HG03025 (cell line): ENCODE measurements around the gene ZNF865.
A peak's percentile ranks its signal among the peaks of the same experiment; 100 is the strongest.
"Not testable (repeated sequence)": the region's sequence is repeated elsewhere in the genome, so short reads cannot be mapped to it uniquely, and the experiment has no call there.

ENCODE experiments used
- ATAC-seq: cut with Tn5 transposase; IDR thresholded peaks from one replicate; pipeline ENCODE4 v1.9.1; 2021; ENCODE audit warnings: mild to moderate bottlenecking, moderate library complexity; ENCODE audit not compliant: unreplicated experiment, low FRiP score

Gene ZNF865

DNA sequence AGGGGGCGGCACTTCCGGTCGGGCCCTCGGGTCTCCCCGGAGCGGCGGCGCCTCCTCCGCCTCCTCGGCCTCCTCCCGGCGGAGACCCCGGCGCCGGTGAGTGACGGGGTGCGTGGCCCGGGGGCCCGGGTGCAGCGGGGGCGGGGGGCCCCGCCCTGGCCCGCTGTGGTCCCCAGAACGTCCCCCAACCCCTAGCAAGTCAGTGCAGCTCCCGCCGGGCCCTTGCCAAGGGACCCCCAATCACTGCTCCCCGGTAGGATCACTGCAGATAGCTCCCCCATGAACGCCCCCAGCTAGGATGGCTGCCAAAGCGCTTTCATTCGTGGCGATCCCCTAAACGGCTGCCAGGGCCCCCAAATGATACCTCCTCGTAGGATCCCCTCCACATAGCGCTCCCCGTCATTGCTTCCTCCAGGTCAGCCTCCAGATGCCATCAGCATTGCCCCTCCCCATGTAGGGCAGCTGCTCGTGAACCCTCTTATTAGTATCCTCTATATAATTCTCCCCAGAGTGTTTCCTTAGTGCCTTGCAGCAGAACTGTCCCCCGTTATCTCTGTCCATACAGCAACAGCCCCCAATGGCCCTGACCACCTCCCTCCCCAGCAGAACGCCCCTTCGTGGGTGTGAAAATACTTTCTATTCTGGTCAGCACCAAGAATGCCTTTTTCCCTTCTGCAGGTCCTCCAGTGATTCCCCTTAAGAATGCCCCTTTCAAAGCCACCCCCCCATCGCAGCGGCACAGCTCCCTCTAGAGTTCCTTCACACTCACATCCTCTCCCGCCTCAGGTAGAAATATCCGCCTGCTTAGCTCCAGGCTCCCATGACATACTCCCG lies at the start of gene ZNF865:
Gene ZNF865 (plus strand): TSS at position 11 of the 834 bp plus-strand sequence. CDS start 7,972 bp downstream, outside the sequence.
- ATAC-seq, result peak; percentile 1

DNA sequence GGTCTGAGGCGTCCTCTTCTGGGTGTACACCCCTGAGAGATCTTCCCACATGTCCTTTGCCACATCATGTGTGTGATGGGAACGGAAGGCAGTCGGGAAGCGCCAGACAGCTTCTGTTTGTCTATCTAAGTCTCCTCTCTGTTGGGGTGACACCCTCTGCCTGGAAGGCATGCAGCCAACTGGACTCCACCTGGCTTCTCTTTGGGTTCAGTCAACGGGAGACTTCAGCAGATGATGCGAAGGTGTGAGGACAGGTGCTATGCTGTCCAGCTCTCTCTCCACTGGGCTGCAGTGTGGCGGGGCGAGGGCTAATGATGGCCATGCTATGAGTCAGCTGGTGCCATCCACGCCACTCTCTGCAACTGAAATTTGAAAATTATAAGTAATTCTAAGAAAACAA lies 45.8 kb upstream of the ZNF865 start:
- no peak for ATAC-seq

DNA sequence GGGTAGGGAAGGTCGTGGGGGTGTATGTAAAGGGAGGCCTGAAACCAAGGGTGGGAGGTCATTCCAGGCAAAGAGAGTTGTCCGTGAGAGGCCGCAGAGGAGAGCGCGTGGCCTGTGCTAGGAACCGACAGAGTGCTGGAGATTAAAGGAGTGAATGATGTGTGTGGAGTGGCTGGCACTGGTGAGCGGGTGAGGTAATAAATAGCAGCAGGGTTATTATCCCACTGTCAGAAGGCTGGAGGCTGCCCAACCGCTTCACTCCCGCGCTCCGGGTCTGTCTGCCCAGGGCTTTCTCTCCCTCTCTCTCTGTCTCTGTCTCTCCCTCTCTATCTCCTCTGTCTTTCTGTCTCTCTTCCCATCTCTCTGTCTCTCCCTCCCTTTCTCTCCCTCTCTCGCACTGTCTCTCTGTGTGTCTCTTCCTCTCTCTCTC lies 42.2 kb upstream of the ZNF865 start:
- ATAC-seq, result no peak

DNA sequence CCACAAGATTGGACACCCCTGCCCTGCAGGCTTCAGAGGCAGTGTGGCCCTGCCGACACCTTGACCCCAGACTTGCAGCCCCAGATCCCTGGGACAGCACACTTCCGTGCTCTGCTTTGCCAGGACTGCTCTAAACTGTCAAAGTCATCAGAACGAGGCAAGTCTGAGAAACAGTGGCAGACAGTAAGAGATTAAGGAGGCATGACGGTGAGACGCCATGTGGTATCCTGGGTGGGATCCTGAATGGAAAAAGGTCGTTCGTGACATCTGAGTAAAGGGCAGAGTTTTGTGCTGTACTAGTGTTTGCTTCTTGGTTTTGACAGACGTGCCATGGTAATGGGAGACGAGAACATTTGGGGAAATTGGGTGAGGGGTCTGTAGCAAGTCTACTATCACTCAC lies 38.6 kb upstream of the ZNF865 start:
- no peak for ATAC-seq

DNA sequence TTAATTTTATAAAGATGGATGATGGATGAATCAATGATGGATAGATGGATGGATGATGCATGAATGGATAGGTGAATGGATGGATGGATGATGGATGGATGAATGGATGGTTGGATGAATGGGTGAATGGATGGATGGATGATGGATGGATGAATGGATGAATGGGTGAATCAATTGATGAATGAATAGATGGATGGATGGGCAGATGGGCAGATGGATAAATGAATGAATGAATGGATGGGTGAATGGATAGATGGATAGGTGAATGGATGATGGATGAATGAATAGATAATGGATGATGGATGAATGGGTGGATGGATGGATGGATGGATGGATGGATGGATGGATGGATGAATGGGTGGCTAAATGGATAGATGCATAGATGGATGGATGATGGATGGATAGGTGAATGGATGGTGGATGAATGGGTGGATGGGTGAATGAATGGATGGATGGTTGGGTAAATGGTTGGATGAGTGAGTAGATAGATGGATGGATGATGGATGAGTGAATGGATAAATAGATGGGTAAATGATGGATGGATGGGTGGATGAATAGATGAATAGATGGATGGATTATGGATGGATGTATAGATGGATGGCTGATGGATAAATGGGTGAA lies 37.6 kb upstream of the ZNF865 start:
- no peak for ATAC-seq

DNA sequence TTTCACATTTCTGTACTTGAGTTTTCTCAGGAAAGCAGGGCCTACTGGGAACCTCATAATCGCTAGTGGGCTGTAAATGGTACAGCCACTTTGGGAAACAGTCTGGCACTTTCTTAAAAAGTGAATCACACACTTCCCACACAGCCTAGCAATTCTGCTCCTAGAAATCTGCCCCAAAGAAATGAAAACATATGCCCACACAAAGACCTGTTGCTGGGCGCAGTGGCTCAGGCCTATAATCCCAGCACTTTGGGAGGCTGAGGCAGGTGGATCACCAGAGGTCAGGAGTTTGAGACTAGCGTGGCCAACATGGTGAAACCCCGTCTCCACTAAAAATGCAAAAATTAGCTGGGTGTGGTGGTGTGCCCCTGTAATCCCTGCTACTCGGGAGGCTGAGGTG lies 36.0 kb upstream of the ZNF865 start:
- not testable (repeated sequence) for ATAC-seq

DNA sequence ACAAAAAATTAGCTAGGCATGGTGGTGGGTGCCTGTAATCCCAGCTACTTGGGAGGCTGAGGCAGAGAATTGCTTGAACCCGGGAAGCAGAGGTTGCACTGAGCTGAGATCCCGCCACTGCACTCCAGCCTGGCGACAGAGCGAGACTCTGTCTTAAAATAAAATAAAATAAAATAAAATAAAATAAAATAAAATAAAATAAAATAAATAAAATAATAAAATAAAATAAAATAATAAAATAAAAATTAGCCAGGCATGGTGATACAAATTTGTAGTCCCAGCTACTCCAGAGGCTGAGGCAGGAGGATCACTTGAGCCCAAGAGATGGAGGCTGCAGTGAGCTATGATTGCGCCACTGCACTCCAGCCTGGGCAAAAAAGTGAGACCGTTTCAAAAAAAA lies 31.5 kb upstream of the ZNF865 start:
- ATAC-seq, result not testable (repeated sequence)

DNA sequence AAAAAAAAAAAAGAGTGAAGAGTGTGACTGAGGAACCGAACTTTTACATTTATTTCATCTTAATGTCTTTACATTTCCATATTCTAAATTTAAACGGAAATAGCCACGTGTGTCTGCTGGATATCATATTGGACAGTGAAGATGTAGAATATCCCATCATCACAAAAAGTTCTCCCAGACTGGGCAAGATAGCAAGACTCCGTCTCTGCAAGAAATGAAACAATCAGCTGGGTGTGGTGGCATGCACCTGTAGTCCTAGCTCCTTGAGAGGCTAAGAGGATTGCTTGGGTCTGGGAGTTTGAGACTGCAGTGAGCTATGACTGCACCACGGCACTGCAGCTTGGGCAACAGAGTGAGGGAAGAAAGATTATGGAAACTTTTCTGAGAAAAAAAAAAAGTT lies 28.7 kb upstream of the ZNF865 start:
- ATAC-seq, result no peak

DNA sequence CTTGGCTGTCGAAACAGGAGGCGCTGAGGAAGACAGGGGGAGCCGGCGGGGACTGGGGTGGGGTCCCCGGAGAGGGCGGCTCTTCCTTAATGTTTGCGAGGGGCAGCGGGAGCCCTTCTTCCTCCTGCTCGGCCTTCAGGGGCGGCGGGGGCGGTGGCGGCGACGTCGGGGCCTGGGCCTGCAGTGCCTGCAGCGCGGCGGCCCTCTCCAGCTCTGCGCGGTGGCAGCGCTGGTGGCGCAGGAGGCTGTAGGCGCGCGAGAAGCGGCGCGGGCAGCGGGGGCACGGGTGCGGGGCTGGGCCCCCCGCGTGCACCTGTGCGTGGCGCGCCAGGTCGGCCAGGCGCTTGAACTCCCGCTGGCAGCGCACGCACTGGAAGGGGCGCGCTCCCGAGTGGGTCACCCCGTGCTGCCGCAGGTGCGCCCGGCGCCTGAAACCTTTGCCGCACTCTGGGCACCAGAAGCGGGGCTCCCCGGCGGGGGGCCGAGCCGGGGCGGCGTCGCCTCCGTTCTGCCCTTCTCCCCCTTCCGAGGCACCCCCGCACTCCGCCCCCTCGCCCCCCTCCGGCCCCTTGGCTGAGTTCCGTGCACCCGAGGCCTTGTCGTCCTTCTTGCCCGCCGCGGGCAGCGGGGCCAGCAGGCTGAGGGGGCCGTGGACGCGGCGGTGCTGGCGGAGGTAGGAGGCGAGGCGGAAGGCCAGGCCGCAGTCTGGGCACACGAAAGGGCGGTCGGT lies 27.3 kb upstream of the ZNF865 start:
- ATAC-seq, result no peak

DNA sequence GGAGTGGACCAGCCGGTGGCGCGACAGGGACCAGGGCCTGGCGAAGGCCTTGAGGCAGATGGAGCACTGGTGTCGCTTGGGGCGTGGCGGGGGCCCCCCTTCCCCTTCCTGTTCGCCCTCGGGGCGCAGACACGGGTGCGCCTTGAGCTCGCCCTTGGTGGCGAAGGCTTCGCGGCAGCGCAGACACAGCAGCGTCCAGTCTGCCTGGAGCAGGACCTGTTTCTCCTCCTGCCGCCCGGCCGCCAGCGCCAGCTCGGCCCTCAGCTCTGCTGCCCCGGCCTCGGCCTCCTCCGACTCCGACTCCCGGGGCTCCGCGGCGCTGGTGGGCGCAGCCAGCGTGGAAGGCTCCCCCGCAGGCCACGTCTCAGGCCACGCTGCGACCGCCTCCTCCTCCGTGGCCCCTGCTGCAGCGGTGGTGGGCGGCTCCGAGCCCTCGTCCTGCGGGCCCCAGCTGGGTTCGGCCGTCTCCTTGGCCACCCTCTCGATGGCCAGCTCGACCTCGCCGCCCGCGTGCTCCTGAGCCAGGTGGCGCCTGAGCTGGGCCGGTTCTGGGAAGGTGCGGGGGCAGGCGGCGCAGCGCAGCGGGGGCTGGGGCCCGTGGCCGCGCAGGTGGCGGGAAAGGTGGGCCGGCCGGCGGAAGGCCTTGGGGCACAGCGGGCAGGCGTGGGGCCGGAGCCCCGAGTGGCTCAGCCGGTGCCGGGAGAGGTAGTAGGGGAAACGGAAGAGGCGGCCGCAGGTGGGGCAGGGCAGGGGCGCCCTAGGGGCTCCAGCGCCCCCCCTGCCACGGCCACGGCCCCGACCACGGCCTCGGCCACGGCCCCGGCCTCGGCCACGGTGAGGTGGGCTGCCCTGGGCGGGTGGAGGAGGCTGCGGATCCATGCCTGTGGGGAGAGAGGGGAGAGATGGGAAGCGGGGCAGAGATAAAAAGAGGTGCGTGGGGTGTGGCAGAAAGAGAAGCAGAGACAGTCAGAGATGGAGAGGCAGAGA lies 26.4 kb upstream of the ZNF865 start:
- ATAC-seq, result no peak

DNA sequence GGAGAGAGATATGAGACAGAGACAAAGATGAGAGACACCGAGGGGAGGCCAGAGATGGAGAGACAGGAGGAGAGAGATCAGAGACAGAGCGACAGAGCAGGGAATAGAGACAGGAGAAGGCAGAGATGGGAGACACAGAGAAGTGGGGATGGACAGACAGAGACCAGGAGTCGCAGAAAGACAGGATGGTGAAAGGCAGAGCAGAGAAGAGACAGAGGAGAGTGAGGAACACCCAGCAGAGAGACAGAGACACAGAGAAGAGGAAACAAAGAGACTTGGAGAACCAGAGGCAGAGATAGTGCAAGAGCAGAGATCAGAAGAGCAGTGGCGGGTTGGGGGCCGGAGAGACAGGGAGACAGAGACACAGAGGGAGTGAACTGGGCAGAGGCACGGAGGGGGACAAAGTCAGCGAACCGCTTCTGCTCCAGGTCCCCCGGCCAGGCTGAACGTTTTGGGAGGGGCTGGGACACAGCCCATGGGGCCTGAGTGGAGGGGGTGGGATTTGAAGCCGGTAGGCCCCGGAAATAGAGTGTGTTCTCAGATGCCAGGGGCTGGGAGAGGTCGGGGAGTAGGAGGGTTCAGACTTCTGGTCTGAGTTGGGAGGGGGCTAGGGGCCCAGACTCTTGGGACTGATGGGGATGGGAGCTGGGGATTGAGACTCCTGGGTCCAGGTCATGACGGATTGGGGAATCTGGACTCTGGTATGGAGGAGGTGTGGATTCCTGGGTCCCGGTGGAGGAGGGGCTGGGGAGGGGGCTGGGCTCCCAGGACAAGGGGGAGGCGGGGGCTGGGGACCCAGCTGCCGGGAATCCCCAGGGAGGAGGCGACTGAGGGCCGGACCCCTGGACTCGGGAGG lies 25.5 kb upstream of the ZNF865 start:
- no peak for ATAC-seq

DNA sequence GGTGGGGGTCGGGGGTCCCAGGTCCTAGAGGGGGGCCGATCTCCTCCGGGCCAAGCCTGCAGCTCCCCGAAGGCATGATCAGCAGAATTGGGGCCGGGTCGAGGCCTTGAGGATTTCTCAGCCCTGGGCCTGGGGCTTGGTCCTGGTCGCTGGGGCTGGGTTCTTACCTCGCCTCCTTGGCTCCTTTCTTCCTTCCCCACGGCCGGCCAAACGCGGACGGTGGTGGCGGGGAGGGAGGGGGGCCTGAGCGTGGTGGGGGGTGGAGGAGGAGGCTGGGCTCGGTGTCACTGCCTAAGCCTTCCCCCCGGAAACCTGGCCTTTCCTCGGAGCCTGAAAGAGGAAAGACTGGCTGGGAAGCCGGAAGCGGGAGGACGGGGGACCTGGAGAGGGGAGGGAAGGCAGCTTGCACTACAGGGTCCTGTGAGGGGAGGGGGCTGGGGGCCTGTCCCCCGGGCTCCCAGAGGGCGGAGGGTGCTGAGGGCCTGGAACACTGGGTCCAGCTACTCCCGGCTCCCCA lies 24.8 kb upstream of the ZNF865 start, which contains the start of gene ZNF579:
Gene ZNF579 (minus strand): TSS at position 221 of the 517 bp plus-strand sequence. CDS start 1,209 bp downstream, outside the sequence.
- no peak for ATAC-seq

DNA sequence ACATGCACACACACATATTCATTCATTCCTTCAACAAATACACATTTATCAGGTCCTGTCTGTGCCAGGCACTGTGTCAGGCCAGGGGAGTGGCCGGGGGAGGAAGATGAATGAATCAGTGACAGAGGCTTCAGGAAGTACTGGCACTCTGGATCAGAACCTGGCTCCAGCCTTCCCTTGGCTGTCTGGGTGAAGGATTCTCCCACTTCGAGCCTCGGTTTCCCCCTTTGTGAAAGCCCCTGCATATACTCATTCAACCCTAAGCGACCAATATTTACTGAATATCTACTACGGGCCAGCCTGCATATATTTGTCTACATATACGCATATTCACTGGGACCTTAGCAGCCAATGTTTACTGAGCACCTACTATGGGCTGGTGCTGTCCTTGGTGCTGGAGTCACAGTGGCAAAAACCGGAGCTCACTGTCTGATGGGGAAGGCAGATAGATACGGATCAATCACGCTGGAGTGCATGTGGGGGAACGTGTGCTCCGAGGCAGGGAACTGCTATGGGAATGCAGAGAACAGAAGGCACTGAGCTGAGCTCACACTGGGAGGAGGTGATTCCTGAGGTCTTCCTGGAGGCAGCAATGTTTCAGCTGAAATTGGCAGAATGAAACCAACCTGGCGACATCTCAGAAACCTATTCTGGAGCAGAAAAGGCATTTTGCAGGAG lies 24.2 kb upstream of the ZNF865 start:
- no peak for ATAC-seq

DNA sequence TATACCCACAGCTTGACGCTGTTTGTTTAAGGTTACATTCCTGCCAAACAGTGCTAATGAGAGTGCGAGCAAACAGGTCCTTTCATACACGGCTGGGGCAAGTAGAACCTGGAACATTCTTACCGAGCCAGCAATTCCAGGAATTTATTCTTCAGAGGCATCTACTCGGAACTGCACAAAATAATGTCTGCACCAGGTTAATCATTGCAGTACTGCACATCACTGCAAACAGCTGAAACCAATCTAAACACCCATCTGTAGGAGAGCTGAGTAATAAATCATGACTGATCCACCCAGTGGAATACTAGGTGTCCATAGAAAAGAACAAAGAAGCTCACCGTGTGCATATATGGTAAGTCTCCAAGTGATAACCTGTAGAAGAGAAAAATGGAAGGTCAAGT lies 23.6 kb upstream of the ZNF865 start:
- ATAC-seq, result no peak

DNA sequence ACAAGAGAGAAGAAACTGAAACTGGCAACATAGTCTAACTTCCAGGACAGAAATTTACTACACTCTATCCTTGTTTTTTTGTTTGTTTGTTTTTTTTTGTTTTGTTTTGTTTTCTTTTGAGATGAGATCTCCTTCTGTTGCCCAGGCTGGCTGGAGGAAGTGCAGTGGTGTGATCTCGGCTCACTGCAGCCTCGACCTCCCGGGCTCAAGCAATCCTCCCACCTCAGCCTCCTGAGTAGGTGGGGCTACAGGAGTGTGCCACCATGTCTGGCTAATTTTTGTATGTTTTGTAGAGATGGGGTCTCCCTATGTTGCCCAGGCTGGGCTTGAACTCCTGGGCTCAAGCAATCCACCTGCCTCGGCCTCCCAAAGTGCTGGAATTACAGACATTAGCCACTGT lies 23.2 kb upstream of the ZNF865 start:
- not testable (repeated sequence) for ATAC-seq

DNA sequence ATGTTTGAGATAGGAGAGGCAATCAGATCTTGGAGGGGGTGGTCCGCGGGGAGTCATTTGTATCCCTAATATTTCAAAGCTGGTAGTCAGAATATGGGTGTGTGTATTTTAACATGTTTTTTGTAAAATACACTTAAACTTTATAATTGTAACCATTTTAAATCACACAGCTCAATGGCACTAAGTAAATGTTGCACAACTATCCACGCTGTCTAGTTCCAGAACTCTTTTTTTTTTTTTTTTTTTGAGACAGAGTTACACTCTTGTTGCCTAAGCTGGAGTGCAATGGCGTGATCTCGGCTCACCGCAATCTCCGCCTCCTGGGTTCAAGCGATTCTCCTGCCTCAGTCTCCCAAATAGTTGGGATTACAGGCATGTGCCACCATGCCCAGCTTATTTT lies 21.6 kb upstream of the ZNF865 start:
- ATAC-seq, result not testable (repeated sequence)

DNA sequence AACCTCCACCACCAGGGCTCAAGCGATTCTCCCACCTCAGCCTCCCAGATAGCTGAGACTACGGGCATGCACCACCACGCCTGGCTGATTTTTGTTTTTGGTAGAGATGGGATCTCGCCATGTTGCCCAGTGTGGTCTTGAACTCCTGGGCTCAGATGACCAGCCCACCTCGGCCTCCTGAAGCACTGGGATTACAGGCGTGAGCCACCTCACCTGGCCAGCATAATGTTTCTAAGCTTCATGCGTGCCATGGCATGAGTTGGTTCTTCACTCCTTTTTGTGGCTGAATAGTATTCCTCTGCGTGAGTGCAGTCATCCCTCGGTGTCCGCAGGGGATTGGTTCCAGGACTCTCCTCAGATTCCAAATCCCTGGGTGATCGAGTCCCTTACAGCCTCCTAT lies 20.6 kb upstream of the ZNF865 start:
- ATAC-seq, result no peak

DNA sequence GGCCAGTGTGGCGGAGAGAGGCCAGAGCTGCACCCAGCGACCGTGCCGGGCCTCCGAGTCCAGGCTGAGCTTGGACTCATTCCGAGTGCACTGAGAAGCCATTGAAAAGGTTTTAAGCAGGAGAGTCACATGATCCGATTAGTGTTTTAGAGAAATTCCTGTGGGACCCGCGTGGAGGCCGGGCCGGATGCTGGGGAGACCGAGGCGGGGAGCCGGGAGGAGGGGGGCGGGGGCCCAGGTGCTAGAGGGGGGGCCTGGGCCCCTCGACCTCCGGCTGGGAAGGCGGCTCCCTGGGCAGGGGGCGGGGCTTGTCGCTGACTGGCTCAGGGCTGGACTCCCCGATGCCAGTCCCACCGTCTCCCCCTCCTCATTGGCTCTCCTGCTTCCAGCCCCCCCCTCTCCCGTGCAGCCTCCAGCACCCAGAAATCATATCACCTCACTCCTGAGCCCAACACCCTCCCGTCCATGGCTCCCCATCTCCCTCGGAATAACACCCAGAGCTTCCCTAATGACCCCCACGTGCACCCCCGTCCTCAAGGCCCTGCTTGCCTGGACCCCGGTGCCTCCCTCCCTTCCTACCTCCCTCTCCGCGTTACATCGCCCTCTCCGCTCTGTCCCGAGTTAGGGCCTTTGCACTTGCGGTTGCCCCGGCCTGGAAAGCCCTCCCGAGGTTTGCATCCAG lies 19.6 kb upstream of the ZNF865 start:
- ATAC-seq, result no peak
